K562 (cell line): ENCODE data around the gene LINC00305. TPM values are rescaled to one million over a fixed set of nuclear protein-coding genes. Genes with fewer than 3 reads are reported as not detected.

ENCODE experiments used
- ATAC-seq: fragments of 200-7000 bp; cut with Tn5 transposase; 3 replicates; pipeline ENCODE4 v1.9.1; 2020; ENCODE audit warnings: moderate library complexity
- BruUV-seq: library from RNA; stranded (reverse); fragments of 400-500 nt; replicated peaks from 2 replicates; lab custom pipeline; 2021; lab: Mats Ljungman, UMichigan
- CTCF ChIA-PET: fragments of 300-600 bp; formaldehyde crosslinking; extraction: SDS; loops from one replicate; lab custom pipeline; 2021; ENCODE audit warnings: low intra/inter-chr PET ratio; lab: Yijun Ruan, JAX
- POLR2A ChIA-PET: fragments of 300-600, 350-650 bp; sonication (Branson Sonifier 250); formaldehyde crosslinking; extraction: SDS; loops from one replicate; lab custom pipeline; 2021; ENCODE audit warnings: antibody characterized with exemption, inconsistent platforms; lab: Yijun Ruan, JAX
- DNase-seq, 4 experiments: peaks; one replicate each; pipeline versions ENCODE4 v3.0.0 to v3.0.0-alpha.2; 2011 to 2018; ENCODE audit warnings: low spot score in 3 of 4, mixed read lengths in 3 of 4; ENCODE audit errors: extremely low read depth in 1 of 4
- FAIRE-seq: peaks from 2 replicates; lab custom pipeline; 2011; peaks lifted over from hg19 to GRCh38; lab: Jason Lieb, UNC
- H2AFZ ChIP-seq: 2 replicates; pipeline ENCODE4 v1.6.0; 2011; ENCODE audit warnings: low read depth, low read length, control low read depth, inconsistent platforms
- H3K27ac ChIP-seq: fragments of 200-600 bp; 3 replicates; pipeline ENCODE4 v1.8.0; 2011; ENCODE audit warnings: low read depth, mild to moderate bottlenecking, control low read depth, inconsistent platforms, low read length, moderate library complexity, mixed read lengths; ENCODE audit errors: extremely low read depth
- H3K27me3 ChIP-seq, 2 experiments: fragments of 300-600 bp in 1 of 2; 2 replicates in 1 of 2; 3 replicates in 1 of 2; pipeline versions ENCODE4 v1.6.0 to v1.8.0; 2011; ENCODE audit warnings: inconsistent platforms in 2 of 2, low read length in 2 of 2, mild to moderate bottlenecking in 1 of 2, mixed read lengths in 1 of 2, moderate library complexity in 1 of 2; ENCODE audit not compliant: control insufficient read depth in 2 of 2, insufficient read depth in 2 of 2
- H3K36me3 ChIP-seq: fragments of 300-600 bp; 3 replicates; pipeline ENCODE4 v1.8.0; 2011; ENCODE audit warnings: mild to moderate bottlenecking, low read length, inconsistent platforms; ENCODE audit not compliant: control insufficient read depth, insufficient read depth
- H3K4me1 ChIP-seq, 2 experiments: fragments of 200-600 bp in 1 of 2; replicated peaks in 1 of 2; 2 replicates in 1 of 2; 3 replicates in 1 of 2; pipeline versions ENCODE4 v1.5.1 to v1.8.0; 2011; ENCODE audit warnings: inconsistent platforms in 2 of 2, low read length in 2 of 2, mild to moderate bottlenecking in 1 of 2, mixed read lengths in 1 of 2, moderate library complexity in 1 of 2; ENCODE audit not compliant: control insufficient read depth in 2 of 2, insufficient read depth in 2 of 2
- H3K4me2 ChIP-seq: 2 replicates; pipeline ENCODE4 v1.6.1; 2011; ENCODE audit warnings: low read length, control low read depth, inconsistent platforms, mixed read lengths; ENCODE audit not compliant: insufficient read depth
- H3K4me3 ChIP-seq: fragments of 200-600 bp; sonication (generic), shearing (Covaris generic); 2 replicates; pipeline ENCODE4 v1.5.1; 2016; ENCODE audit warnings: control low read depth, inconsistent platforms
- H3K79me2 ChIP-seq: fragments of 200-600 bp; 3 replicates; pipeline ENCODE4 v1.8.0; 2011; ENCODE audit warnings: low read length, inconsistent platforms; ENCODE audit not compliant: control insufficient read depth, insufficient read depth
- H3K9ac ChIP-seq, 2 experiments: 2 replicates each; pipeline versions ENCODE4 v1.6.0 to v1.6.1; 2011; ENCODE audit warnings: low read depth in 2 of 2, low read length in 2 of 2, control low read depth in 1 of 2, inconsistent platforms in 1 of 2, mild to moderate bottlenecking in 1 of 2, mixed read lengths in 1 of 2; ENCODE audit not compliant: insufficient read depth in 1 of 2
- H3K9me1 ChIP-seq: one replicate; pipeline ENCODE4 v1.6.0; 2011; ENCODE audit warnings: inconsistent platforms, mild to moderate bottlenecking, low read length, moderate library complexity; ENCODE audit not compliant: control insufficient read depth, insufficient read depth
- H3K9me3 ChIP-seq: replicated peaks from 2 replicates; pipeline ENCODE4 v1.5.1; 2011; ENCODE audit warnings: low read depth, low read length, inconsistent platforms; ENCODE audit not compliant: control insufficient read depth, insufficient read depth
- H4K20me1 ChIP-seq: replicated peaks from 2 replicates; pipeline ENCODE4 v1.6.1; 2011; ENCODE audit warnings: low read length, inconsistent platforms, mixed read lengths; ENCODE audit not compliant: control insufficient read depth, insufficient read depth
- CREB1 ChIP-seq, 2 experiments: sonication (generic) in 1 of 2; formaldehyde crosslinking in 1 of 2; IDR thresholded peaks; 2 replicates each; pipeline versions ENCODE4 v1.6.1 to v1.8.0; 2012 to 2022; ENCODE audit warnings: inconsistent platforms in 1 of 2, mild to moderate bottlenecking in 1 of 2, missing genetic modification reagents in 1 of 2, moderate library complexity in 1 of 2
- SMARCB1 ChIP-seq: IDR thresholded peaks from 2 replicates; pipeline ENCODE4 v1.6.1; 2011; ENCODE audit warnings: improper control_type of control experiment, low read depth; ENCODE audit not compliant: insufficient read length
- SP2 ChIP-seq: IDR thresholded peaks from 2 replicates; pipeline ENCODE4 v1.6.1; 2011; ENCODE audit warnings: mild to moderate bottlenecking, low read depth, low read length, moderate library complexity; ENCODE audit not compliant: poor library complexity, severe bottlenecking; ENCODE audit errors: extremely low read depth
- ZBED1 ChIP-seq: IDR thresholded peaks from 2 replicates; pipeline ENCODE4 v1.6.1; 2014
- WGBS: fragments of 100-300 bp; shearing (Covaris generic); methylation state at CpG from one replicate; pipeline ENCODE4 v1.1.6; 2016; ENCODE audit warnings: low coverage, mixed read lengths; ENCODE audit not compliant: insufficient coverage; ENCODE audit errors: missing lambda C conversion rate; 5-methylcytosine and 5-hydroxymethylcytosine counted together
- in situ Hi-C: fragments of 300-500 bp; cut with MboI; formaldehyde crosslinking; loops from 4 replicates; pipeline ENCODE4 v1.15.0; 2018; ENCODE audit warnings: inconsistent platforms, mixed read lengths
- intact Hi-C: fragments of 100-400 bp; cut with micrococcal nuclease; formaldehyde crosslinking; loops from 2 replicates; pipeline ENCODE4 v1.14.2; 2022
- polyA plus RNA-seq, 8 experiments: library from polyadenylated mRNA; depleted of rRNA in 4 of 8; stranded (reverse) in 5 of 8; unstranded in 3 of 8; fragments of >200 nt; fragmentation: Nextera tagmentation in 2 of 8; fragmentation: Illumina TruSeq in 1 of 8; extraction: Ambion mirVana in 2 of 8; extraction: Trizol in 1 of 8; gene quantifications; 2 replicates each; pipeline versions ENCODE4 v1.2.1 to v1.2.3, GENCODE V29; 2011 to 2014; ENCODE audit warnings: inconsistent platforms in 1 of 8, missing spikeins in 1 of 8
- total RNA-seq, 7 experiments: library from RNA; depleted of rRNA in 6 of 7; stranded (reverse); fragments of >200 nt in 6 of 7; fragmentation: Illumina TruSeq in 2 of 7; extraction: Trizol in 2 of 7; gene quantifications; 2 replicates each; pipeline versions ENCODE4 v1.2.1 to v1.2.3, GENCODE V29; 2011 to 2021; ENCODE audit warnings: low replicate concordance in 1 of 7
- TF ChIP-seq, protein P1 (sequence below): IDR thresholded peaks from 2 replicates; pipeline ENCODE4 v1.6.1; 2014; ENCODE audit warnings: antibody characterized with exemption
- TF ChIP-seq, protein P2 (sequence below): fragments of 250-450 bp; sonication (Bioruptor Pico); IDR thresholded peaks from 2 replicates; pipeline ENCODE4 v1.5.0; 2021; ENCODE audit warnings: mild to moderate bottlenecking, borderline replicate concordance

The LINC00305 gene
- total and polyA plus RNA-seq, 9 of the 15 experiments (the other 6 are each of a cell fraction or from before 2014, with no cell fraction given), result not detected

DNA sequence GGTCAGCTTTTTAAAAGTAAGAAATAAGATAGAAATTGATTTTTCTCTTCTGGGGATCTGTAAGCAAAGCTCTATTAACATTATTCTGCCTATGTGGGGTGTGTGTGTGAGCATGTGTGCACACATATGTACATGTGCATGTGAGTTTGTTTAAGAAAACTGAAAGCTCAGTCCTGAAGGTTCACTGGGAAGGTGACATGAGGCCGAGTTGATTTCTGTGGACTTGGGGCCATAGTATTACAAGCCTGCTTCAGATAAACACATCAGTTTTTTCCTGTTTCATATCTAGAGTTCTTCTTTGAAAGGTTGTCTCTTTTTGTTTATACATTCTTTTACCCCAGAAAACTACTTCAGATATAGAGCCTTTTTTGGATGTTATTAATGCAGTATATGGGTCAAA lies 95.6 kb downstream of the LINC00305 start:
- Histone ChIP-seq H3K9me3 (no peaks in the 10 kb centered on the region), H3K27ac (no peak overlapping the region)
- no TSS peak for BruUV-seq
- DNase-seq, result no peak
- no peak for TF ChIP-seq SMARCB1
- no peak for TF ChIP-seq CREB1 (IDR thresholded peaks at IDR 0.05)
- no peak for TF ChIP-seq CREB1 (CRISPR knock-in tag; IDR thresholded peaks at IDR 0.05)
- no peak for TF ChIP-seq SP2
- TF ChIP-seq ZBED1, result no peak
- TF ChIP-seq, protein P1, sequence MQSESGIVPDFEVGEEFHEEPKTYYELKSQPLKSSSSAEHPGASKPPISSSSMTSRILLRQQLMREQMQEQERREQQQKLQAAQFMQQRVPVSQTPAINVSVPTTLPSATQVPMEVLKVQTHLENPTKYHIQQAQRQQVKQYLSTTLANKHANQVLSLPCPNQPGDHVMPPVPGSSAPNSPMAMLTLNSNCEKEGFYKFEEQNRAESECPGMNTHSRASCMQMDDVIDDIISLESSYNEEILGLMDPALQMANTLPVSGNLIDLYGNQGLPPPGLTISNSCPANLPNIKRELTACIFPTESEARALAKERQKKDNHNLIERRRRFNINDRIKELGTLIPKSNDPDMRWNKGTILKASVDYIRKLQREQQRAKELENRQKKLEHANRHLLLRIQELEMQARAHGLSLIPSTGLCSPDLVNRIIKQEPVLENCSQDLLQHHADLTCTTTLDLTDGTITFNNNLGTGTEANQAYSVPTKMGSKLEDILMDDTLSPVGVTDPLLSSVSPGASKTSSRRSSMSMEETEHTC, result no peak
- TF ChIP-seq, protein P2, sequence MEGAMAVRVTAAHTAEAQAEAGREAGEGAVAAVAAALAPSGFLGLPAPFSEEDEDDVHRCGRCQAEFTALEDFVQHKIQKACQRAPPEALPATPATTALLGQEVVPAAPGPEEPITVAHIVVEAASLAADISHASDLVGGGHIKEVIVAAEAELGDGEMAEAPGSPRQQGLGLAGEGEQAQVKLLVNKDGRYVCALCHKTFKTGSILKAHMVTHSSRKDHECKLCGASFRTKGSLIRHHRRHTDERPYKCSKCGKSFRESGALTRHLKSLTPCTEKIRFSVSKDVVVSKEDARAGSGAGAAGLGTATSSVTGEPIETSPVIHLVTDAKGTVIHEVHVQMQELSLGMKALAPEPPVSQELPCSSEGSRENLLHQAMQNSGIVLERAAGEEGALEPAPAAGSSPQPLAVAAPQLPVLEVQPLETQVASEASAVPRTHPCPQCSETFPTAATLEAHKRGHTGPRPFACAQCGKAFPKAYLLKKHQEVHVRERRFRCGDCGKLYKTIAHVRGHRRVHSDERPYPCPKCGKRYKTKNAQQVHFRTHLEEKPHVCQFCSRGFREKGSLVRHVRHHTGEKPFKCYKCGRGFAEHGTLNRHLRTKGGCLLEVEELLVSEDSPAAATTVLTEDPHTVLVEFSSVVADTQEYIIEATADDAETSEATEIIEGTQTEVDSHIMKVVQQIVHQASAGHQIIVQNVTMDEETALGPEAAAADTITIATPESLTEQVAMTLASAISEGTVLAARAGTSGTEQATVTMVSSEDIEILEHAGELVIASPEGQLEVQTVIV (CRISPR knock-in tag), result no peak
- TF ChIP-seq, all 486 proteins: peak for 0
- Histone ChIP-seq H3K36me3 (no peaks in the 10 kb centered on the region), H3K9ac (no peak overlapping the region), H4K20me1 (no peaks in the 10 kb centered on the region), H2AFZ (no peak overlapping the region), H3K27me3 (no peaks in the 10 kb centered on the region), H3K9me1 (no peaks in the 10 kb centered on the region), H3K4me3 (no peak overlapping the region), H3K4me1 (no peaks in the 10 kb centered on the region), H3K4me2 (no peak overlapping the region), H3K79me2 (no peaks in the 10 kb centered on the region)
- intact Hi-C loops (no loop called here), in situ Hi-C loops (no loop called here)
- POLR2A ChIA-PET, result interaction anchor here (0.6 kb wide), 1 partner anchor 16 kb away, joined by 3 read pairs; no protein-coding TSS in a partner anchor
- ATAC-seq (no peak), FAIRE-seq (no peak)
- WGBS, result 0% methylated on average over 1 of the region's 1 CpG
- CTCF ChIA-PET, result no interaction called here
